Measurements from ENCODE around the gene RASSF5.

DNA sequence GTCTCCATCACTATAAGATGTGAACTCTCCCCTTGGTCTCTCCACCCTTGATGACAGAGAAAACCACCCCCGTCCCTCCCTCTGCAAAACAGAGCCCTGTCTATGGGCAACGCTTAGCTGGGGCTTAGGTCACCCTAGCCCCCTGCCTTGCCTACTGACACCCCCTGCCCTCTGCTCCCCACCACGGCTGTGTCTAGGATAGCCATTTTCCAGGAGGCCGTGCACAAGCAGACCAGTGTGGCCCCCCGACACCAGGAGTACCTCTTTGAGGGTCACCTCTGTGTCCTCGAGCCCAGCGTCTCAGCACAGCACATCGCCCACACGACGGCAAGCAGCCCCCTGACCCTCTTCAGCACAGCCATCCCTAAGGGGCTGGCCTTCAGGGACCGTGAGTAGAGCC is 28.6 kb upstream of the RASSF5 start:
- TF ChIP-seq EZH2 (IDR thresholded peaks at IDR 0.05; ENCODE audit: borderline replicate concordance) (no peak), EZH2phosphoT487 (IDR thresholded peaks at IDR 0.05; ENCODE audit: low read depth, severe bottlenecking, unreplicated experiment) (no peak)
- TF ChIP-seq, protein P1, sequence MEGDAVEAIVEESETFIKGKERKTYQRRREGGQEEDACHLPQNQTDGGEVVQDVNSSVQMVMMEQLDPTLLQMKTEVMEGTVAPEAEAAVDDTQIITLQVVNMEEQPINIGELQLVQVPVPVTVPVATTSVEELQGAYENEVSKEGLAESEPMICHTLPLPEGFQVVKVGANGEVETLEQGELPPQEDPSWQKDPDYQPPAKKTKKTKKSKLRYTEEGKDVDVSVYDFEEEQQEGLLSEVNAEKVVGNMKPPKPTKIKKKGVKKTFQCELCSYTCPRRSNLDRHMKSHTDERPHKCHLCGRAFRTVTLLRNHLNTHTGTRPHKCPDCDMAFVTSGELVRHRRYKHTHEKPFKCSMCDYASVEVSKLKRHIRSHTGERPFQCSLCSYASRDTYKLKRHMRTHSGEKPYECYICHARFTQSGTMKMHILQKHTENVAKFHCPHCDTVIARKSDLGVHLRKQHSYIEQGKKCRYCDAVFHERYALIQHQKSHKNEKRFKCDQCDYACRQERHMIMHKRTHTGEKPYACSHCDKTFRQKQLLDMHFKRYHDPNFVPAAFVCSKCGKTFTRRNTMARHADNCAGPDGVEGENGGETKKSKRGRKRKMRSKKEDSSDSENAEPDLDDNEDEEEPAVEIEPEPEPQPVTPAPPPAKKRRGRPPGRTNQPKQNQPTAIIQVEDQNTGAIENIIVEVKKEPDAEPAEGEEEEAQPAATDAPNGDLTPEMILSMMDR (IDR thresholded peaks at IDR 0.05; ENCODE audit: poor library complexity), result no peak

Data from hepatocyte (in vitro differentiated cells).